GM12892 (cell line): Measurements from ENCODE around the gene CHTF18.
"Not testable (repeated sequence)": the region's sequence is repeated elsewhere in the genome, so short reads cannot be mapped to it uniquely, and the experiment has no call there.

Experiments used
- DNase-seq: peaks from one replicate; pipeline ENCODE4 v3.0.0; 2011; ENCODE audit not compliant: insufficient read length
- FAIRE-seq: peaks from 2 replicates; lab custom pipeline; 2011; peaks lifted over from hg19 to GRCh38; lab: Jason Lieb, UNC
- POLR2A ChIP-seq: IDR thresholded peaks from 2 replicates; pipeline ENCODE4 v1.6.1; 2011; ENCODE audit warnings: low read depth, low read length, control low read depth
- POLR2AphosphoS5 ChIP-seq: IDR thresholded peaks from 2 replicates; pipeline ENCODE4 v1.6.1; 2011; ENCODE audit warnings: low read depth, low read length, control low read depth
- TAF1 ChIP-seq: IDR thresholded peaks from 2 replicates; pipeline ENCODE4 v1.6.1; 2011; ENCODE audit warnings: low read depth, mild to moderate bottlenecking, control low read depth, low read length, borderline replicate concordance

Gene CHTF18

DNA sequence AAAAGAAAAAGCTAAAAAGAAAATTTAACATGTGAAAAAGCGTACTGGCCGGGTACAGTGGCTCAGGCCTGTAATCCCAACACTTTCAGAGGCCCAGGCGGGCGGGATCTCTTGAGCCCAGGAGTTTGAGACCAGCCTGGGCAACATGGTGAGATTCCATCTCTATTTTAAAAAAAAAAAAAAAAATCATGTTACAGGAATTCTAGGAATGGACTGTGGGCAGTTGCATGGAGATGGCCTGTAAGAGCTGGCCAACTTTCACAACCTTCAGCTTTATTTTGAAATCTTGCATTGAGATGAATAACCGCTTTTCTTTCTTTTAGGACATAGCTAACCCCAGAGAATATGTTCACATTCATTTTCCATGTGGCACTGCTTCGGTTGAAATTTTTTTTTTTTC, 39.4 kb upstream of the CHTF18 start:
- FAIRE-seq (no peak), DNase-seq (no peak)
- TF ChIP-seq TAF1 (no peak), POLR2A (no peak), POLR2AphosphoS5 (no peak)

DNA sequence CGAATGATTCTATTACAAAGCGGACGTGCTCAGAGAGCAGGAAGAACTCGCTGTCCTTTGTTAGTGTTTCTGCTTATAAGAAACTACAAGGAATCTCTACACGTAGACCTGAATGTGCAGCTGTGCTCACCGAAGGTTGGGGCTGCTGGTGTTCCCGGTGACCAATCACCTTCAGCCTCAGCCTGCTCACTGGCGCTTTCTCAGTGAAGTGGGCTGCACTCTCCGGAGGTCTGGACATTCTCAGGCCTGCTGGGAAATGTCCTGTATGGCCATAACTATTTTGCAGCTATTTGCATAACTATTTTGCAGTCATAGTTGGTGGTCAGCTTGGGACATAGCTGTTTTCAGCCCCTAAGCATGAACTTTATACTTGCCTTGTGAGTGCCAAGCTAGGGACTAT, 37.9 kb upstream of the CHTF18 start:
- TF ChIP-seq POLR2A = no peak
- TF ChIP-seq POLR2AphosphoS5 = no peak
- TF ChIP-seq TAF1 = no peak
- FAIRE-seq (no peak), DNase-seq (no peak)

DNA sequence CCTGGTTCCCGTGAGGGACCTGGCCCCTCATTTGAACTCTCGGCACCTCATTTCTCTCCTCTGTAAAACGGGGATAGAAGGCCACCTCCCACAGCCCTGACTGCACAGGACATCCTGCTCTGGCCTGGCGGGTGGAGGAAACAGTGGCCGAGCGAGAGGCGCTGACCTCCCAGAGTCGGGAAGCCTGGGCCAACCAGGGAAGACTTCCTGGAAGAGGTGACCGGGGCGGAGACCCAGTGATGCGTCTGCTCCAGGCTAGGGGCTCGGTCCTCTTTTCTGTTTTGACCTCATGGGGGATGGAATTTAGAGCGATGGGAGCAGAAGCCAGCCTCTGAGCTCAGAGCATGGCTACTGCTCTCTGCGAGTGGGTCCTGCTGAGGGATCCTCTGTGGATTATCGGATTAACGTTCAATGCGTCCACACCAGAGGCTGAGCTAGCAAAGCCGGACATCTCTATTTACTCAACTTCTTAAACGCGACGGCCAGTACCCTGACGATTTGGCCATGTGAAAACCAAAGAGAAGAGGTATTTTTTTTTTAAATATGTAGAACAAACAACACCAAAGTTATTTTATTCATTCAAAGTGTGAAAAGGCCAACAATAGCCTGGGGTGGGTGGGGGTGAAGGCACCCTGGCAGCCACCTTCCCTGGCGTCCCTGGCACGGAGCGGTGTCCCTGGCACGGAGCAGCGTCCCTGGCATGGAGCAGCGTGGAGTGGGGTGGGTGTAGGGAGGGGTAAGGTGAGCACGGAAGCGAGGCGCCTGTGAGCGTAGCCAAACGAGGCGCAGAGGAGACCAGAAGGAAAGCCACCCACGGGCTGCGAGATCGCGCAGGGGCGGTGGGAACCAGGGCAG, 37.0 kb upstream of the CHTF18 start:
- no peak for TF ChIP-seq TAF1
- no peak for TF ChIP-seq POLR2A
- TF ChIP-seq POLR2AphosphoS5 = no peak
- DNase-seq = no peak
- FAIRE-seq = no peak

DNA sequence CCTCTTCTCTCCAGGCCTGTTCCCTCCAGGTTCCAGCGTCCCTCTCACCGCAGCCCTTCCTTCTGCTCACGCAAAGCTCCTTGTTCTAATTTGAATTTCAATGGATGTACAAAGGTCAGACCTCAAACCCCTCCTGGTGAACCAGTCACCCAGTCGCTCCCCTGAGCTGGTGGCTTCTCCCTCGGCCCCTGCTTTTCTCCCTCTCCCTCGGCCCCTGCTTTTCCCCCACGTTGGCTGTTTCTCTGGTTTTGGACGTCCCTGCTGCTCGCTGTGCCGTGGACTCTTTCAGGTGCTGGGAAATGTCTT, 36.5 kb upstream of the CHTF18 start:
- no peak for FAIRE-seq
- DNase-seq = no peak
- TF ChIP-seq POLR2AphosphoS5 (no peak), POLR2A (no peak), TAF1 (no peak)

DNA sequence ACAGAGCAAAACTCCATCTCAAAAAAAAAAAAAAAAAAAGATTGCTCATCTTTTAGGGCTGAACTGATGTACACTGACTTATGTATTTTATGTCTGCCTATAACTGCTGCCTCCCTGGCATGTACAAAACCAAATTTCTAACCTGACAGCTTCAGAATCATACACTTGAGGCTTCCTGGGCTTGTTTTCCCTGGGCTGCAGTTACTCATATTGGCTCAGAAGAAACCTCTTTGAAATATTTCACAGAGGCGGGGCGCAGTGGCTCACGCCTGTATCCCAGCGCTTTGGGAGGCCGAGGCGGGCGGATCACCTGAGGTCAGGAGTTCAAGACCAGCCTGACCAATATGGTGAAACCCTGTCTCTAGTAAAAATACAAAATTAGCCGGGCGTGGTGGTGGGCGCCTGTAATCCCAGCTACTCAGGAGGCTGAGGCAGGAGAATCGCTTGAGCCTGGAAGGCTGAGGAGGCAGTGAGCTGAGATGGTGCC, 34.3 kb upstream of the CHTF18 start:
- not testable (repeated sequence) for FAIRE-seq, DNase-seq

DNA sequence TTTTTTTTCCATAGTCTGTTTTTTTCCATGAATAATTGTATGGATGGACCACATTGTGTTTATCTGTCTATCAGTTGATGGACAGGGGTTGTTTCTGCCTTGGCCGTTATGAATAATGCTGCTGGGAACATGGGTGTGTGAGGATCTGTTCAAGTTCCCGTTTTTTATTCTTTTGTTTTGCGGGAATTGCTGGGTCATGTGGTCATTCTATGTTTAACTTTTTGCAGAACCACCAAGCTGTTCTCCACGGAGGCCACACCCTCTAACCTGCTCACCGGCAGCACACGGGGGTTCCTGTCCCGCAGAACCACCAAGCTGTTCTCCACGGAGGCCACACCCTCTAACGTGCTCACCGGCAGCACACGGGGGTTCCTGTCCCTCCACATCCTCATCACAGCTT, 33.8 kb upstream of the CHTF18 start:
- no peak for TF ChIP-seq POLR2A
- TF ChIP-seq TAF1 = no peak
- no peak for TF ChIP-seq POLR2AphosphoS5
- DNase-seq = no peak
- no peak for FAIRE-seq

DNA sequence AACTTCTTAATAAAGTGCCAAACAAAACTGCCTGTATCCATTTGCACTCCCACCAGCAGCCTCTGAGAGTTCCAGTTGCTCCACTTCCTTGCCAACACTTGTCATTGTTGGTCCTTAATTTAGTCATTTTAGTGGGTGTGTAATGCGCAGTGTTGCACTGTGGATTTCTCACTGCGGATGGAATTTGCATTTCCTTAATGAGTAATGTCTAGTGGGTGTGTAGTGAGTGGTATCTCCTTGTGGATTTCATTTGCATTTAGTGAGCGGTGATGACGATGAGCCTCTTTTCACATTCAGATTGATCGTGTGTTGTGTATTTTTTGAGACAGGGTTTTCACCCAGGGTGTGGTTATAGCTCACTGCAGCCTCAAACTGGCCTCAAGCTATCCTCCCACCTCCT, 32.0 kb upstream of the CHTF18 start:
- TF ChIP-seq TAF1 (no peak), POLR2A (no peak), POLR2AphosphoS5 (no peak)
- FAIRE-seq = no peak
- no peak for DNase-seq

DNA sequence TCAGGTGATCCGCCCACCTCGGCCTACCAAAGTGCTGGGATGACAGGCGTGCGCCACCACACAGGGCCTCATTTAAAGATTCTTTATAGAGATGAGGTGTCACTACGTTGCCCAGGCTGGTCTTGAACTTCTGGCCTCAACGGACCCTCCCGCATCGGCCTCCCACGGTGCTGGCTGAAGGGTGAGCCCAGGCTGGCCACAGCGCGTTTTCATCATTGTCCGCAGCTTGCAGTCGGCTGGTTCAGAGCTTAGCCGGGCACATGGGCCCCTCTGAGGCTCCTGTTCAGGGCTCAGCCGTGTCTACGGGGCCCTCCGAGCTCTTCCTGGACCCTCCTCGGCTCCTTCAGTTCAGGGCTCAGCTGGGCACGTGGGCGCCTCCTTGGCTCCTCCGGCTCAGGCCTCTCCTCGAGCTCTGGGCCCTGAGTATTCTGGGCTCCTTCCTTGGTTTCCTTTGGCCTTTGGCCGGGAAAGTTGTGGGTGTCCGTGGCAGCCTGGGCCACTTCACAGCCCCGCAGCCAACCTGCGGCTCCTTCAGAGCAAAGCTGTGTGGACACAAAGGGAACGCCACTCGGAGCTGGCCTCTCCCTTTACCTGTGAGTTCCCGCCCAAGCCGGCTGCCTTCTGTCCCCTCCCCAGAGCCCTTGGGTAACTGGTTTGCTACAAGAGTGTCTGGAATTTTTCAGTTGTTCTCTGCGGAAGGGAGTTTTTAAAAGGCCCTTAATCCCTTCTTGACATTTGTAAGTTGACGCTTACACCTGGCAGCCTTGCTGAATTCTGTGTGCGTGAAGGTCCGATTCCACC, 29.1 kb upstream of the CHTF18 start:
- TF ChIP-seq TAF1 (no peak), POLR2AphosphoS5 (no peak), POLR2A (no peak)
- no peak for FAIRE-seq
- DNase-seq = no peak

DNA sequence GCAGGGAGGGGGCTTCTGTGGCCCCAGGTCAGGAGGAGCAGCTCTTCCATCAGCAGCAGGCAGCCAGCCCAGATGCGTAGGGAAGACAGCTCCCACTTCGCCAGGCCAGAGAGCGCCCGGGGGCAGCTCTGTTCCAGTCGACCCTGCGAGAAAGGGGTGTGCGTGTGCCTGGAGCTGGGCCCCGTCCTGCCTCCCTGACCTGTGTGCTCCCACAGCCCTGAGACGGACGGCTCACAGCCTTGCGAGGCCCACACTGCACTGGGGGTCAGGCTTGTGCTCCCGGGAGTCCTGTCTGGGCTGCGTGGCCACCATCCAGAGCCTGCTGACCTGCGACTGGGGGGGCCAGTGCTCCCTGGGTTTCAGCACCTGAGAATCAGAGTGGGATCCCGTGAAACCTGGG, 28.4 kb upstream of the CHTF18 start:
- TF ChIP-seq POLR2AphosphoS5 = no peak
- TF ChIP-seq POLR2A = no peak
- no peak for TF ChIP-seq TAF1
- DNase-seq (no peak), FAIRE-seq (no peak)

DNA sequence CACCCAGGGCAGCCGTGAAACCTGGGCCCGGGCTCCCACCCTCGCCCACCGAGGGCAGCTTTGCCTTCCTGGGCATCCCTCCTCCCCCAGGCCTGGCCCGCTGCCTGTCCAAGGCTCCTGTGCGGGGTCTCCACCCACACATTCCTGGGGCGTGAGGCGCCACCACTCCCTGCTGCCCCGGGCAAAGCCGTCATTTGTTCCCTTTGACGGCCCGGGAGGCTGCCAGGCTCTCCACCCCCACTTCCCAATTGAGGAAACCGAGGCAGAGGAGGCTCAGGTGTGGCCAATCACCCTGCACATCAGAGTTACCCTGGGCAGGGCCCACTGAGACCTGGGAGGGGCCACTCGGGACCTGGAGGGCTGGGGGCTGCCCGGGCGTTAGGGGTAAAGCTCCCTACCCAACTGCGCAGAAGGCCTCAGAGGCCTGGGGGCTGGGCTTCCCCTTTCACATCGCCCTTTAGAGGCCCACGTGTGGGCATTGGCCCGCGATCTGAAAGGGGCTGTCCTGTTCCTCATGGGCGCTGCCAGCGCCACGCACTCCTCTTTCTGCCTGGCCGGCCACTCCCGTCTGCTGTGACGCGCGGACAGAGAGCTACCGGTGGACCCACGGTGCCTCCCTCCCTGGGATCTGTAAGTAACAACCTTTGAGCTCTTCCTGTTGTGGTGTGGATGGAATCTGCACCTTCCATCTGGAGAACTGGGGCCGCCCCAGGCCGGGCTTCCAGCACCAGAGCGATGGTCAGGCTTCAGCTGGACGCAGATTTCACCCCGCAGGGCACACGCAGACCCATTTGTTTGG, 27.7 kb upstream of the CHTF18 start, which contains the start of gene MSLN:
Gene MSLN (plus strand): TSS at position 190 of the 799 bp plus-strand sequence. CDS start 1,947 bp downstream, outside the sequence.
- DNase-seq (no peak), FAIRE-seq (no peak)
- TF ChIP-seq POLR2A = no peak
- TF ChIP-seq POLR2AphosphoS5 = no peak
- TF ChIP-seq TAF1 = no peak

DNA sequence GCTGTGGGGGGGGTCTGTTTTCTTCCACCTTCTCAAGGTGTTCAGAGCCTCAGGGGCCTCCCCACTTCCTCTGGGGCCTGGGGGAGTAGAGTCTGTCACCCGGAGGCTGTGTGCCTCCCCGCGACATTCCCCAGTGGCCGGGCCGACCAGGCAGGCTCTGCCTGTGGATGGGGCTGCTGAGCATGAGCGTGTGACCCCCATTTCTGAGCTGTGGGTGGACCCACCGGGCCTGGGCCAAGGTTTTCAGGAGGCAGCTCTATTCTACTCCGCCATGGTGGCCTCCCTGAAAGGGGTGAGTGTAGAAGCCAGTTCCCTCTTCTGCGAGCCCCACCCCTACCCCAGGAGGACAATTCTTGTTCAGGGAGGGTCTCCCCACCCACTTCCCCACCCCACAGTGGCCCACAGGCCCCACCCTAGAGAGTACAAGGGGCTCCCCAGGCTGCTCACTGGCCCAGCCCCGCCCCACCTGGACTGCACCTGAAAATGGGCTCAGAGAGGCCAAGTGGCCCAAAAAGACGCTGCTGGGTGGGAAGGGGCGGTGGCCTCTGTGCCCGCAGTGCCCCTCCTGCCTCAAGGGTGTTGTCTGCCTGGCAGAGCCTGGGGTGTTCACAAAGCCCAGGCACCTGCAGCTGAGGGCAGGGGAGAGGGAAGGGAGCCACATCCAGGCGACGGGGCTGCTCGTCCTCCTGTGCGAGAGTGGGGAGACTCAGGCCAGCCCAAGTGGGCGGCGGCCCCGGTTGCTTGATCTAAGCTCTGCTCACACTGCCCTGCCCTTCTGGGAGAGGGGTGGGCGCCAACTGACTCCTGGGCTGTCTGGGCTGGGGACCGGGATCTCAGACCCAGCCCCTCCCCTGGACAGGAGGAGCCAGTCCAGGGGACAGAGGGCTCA, 26.6 kb upstream of the CHTF18 start:
- DNase-seq = no peak
- TF ChIP-seq TAF1 (no peak), POLR2AphosphoS5 (no peak)
- FAIRE-seq = no peak
